ENCODE results near the gene LSM3.

GRCh38 chr3:14178247-14179113, at the start of gene LSM3, which contains the start of gene XPC:
- TF ChIP-seq CTCF (IDR thresholded peaks at IDR 0.05) (peak in 2 of 4 experiments; percentile 6 to 7), POLR2A (IDR thresholded peaks at IDR 0.05) (peak; percentile 99)
